Activated T-helper 17 cell treated with anti-CD3 and anti-CD28 coated beads, Interleukin-2, amount 50 U/mL, for 72 hours (primary cell): ENCODE results near the gene SHMT2. TPM values are rescaled to one million over a fixed set of nuclear protein-coding genes. Genes with fewer than 3 reads are reported as not detected.

Experiments
- ATAC-seq: fragments of 150-1000 bp; cut with Tn5 transposase; replicated peaks from 2 replicates; pipeline ENCODE4 v1.10.0; 2021; ENCODE audit warnings: mild to moderate bottlenecking, moderate library complexity
- H3K27ac Mint-ChIP-seq: one replicate; pipeline ENCODE4 v1.8.0; 2022; ENCODE audit warnings: mixed read lengths
- H3K27me3 Mint-ChIP-seq: one replicate; pipeline ENCODE4 v1.8.0; 2022; ENCODE audit warnings: mixed read lengths
- H3K36me3 Mint-ChIP-seq: one replicate; pipeline ENCODE4 v1.8.0; 2022; ENCODE audit warnings: low read depth, mild to moderate bottlenecking, mixed read lengths
- H3K4me1 Mint-ChIP-seq: one replicate; pipeline ENCODE4 v1.8.0; 2022; ENCODE audit warnings: mixed read lengths
- H3K4me3 Mint-ChIP-seq: one replicate; pipeline ENCODE4 v1.8.0; 2022; ENCODE audit warnings: mild to moderate bottlenecking, mixed read lengths
- H3K9me3 Mint-ChIP-seq: one replicate; pipeline ENCODE4 v1.8.0; 2022; ENCODE audit warnings: mixed read lengths
- total RNA-seq, 2 donors: library from RNA; stranded (reverse); gene quantifications; one replicate each; pipeline ENCODE4 v1.2.3, GENCODE V29; 2022

Gene SHMT2
- total RNA-seq, 2 donors from 2014 or later: 232 to 320 TPM

- H3K9me3 Mint-ChIP-seq: no peaks in the 10 kb centered on the region
- ATAC-seq: peak; percentile 59
- H3K27me3 Mint-ChIP-seq: peaks cover 59% of the 10 kb centered on the region
- peak overlapping the region; percentile 50 for H3K4me3 Mint-ChIP-seq
- peaks cover 29% of the 10 kb centered on the region for H3K4me1 Mint-ChIP-seq
- H3K27ac Mint-ChIP-seq: no peak overlapping the region
- H3K36me3 Mint-ChIP-seq: peaks cover 6% of the 10 kb centered on the region
Observed at GRCh38 chr12:57215668-57216013, 13.9 kb upstream of the SHMT2 start.

GRCh38 chr12:57216014-57216911, 13.2 kb upstream of the SHMT2 start, which contains the start of gene NXPH4:
Gene NXPH4 (plus strand): TSS chr12:57216794. CDS start chr12:57216970, 176 bp downstream.
- peaks cover 65% of the 10 kb centered on the region for H3K27me3 Mint-ChIP-seq

DNA sequence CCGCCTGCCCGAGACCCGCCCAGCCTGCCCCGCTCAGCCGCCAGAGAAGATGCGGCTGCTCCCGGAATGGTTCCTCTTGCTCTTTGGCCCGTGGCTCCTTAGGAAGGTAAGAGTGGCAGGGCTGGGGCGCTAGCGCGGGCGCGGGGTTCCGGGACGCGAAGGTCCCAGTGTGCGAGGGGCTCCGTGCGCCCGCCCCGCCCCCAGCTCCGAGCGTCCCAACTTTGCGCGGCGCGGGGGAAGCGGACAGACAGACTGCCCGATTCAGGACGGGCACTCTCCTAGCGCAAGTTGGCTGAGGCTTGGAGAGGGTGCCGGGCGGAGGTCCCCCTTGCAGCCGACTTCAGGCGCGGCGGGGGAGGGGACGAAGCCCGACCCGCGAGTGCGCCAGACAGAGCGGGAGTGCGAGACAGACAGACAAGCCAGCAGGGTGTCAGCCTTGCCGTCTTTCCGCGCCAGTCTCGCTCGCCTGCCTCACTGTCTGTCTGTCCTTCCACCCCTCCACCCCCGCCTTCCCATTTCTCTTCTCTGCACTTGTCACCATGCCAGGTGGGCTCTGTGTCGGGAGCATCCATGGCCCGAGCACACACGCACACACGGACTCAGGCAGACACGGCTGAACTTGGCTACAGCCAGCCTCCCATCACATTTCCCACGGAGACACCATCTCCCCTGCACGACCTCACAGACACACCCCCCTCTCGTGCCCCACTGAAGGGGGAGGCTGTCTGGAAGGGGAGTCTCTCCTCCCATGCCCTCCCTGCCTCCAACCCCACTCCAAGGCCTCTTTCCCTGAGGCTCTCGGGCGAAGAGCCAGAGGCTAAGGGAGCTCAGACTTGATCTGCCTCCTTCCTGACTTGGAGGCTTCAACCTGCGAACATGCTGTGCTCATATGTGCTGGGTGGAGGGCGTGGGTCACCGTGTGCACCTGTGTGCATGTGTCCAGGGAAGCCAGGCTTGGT, 12.3 kb upstream of the SHMT2 start:
- no peaks in the 10 kb centered on the region for H3K9me3 Mint-ChIP-seq
- peaks cover 72% of the 10 kb centered on the region for H3K27me3 Mint-ChIP-seq
- peaks cover 6% of the 10 kb centered on the region for H3K36me3 Mint-ChIP-seq
- H3K4me1 Mint-ChIP-seq: peaks cover 34% of the 10 kb centered on the region
- peak overlapping the region; percentile 82 for H3K4me3 Mint-ChIP-seq
- no peak for ATAC-seq
- H3K27ac Mint-ChIP-seq: peak overlapping the region; percentile 63

More at GRCh38 chr12:57216014-57216911, 13.2 kb upstream of the SHMT2 start, which contains the start of gene NXPH4:
- peak; percentile 22 for ATAC-seq
- peak within 1 kb of the TSS; percentile 63 for H3K27ac Mint-ChIP-seq
- H3K4me3 Mint-ChIP-seq: peak within 1 kb of the TSS; percentile 82
- H3K4me1 Mint-ChIP-seq: peaks cover 34% of the 10 kb centered on the region
- H3K9me3 Mint-ChIP-seq: no peaks in the 10 kb centered on the region
- H3K36me3 Mint-ChIP-seq: peaks cover 6% of the 10 kb centered on the region

DNA sequence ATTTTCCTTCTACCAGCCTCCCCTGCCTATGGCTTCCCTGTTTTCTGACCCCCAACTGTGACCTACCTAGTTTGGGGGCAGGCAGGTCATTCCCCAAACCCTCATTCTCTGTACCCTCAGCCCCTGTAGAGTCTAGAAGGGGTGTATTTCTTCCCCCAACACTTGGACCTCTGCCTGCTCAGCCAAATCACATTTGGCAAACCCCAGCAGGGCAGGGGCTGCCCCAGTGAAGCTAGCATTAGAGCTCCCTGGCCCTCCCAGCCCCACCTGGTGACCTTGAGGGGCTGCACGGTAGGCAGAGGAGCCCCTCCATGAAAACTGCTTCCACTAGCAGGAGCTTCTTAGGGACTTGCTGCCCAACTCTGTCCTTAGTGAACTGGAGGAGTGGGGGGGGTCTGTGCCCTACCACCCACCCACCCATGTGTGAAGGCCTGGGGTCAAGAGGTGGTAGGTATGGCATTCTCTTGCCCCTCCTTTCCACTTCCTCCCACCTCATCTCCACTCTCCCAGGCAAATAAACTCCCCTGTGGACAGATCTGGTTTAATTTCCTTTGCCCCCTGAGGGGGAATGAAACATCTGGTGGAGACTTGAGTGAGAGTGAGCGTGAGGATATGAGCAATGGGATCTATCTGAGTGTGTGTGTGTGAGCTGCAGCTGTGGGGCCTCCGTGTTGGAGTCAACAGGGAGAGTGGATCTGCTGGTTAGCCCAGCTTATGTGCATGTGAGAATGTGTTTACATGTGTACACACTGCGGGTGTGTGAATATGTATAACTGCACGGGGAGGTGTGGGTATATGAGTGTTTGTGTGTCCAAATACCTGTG, 11.3 kb upstream of the SHMT2 start:
- ATAC-seq: no peak
- Mint-ChIP-seq H3K27me3 (peaks cover 83% of the 10 kb centered on the region), H3K36me3 (peaks cover 6% of the 10 kb centered on the region), H3K9me3 (no peaks in the 10 kb centered on the region), H3K4me1 (peaks cover 33% of the 10 kb centered on the region), H3K27ac (no peak overlapping the region), H3K4me3 (peak overlapping the region; percentile 82)

DNA sequence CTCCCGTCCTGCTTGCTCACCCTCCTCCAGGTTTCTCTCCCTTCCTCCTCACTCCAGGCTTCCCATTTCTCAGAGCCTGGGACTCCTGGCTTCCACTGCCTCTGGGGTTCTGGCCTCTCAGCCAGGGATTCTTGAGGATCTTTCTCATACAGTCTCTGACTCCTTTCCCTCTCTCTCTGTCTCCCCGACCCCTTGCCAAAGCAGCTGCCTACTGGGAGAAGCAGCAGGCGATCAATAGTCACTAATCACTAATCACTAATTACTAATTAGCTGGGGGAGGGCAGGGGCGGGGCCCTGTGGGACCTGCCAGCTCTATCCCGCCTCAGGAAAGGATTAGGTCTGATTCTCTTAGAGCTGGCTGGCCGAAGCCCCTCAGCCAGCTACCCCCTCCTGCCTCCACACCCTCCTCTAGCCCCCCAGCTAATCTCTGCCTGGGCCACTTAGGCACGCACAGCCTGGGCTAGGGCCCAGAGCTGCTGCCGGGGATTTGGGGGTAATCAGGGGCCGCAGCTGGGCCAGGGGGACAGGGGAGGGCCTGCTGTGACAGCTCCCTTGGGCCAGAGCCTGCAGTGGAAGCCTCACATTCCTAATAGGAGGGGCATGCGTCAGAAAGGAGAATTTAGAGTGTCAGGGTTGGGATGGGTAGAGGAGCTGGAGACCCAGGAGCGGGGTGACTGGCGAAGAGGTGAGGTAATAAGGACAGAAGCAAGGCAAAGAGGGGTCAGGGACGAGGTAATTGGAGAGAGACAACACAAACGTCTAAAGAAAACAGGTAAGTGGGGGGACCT, 10.1 kb upstream of the SHMT2 start:
- Mint-ChIP-seq H3K4me1 (peaks cover 23% of the 10 kb centered on the region), H3K27me3 (peaks cover 79% of the 10 kb centered on the region), H3K27ac (no peak overlapping the region), H3K36me3 (peaks cover 6% of the 10 kb centered on the region), H3K4me3 (no peak overlapping the region), H3K9me3 (no peaks in the 10 kb centered on the region)
- no peak for ATAC-seq

GRCh38 chr12:57219993-57220754, 9.3 kb upstream of the SHMT2 start:
- peaks cover 6% of the 10 kb centered on the region for H3K36me3 Mint-ChIP-seq
- no peak overlapping the region for H3K27ac Mint-ChIP-seq

DNA sequence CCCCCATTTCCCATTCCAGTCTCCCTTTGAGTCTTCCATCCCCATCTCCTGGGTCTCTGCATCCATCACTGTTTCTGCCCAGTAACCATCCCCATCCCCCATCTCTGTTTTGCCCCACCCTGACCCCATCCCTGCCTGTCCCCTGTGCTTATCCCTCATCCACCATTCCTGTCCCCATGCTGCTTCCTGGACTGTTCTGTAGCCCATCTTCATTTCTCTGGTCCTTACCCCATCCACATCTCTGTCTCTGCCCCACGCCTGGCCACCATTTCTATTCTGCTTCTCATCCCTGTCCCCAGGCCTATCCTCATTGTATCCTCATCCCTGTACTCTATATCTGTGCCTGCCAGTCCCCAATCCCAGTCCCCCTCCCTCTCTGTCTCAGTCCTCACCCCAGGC, 8.7 kb upstream of the SHMT2 start:
- H3K4me1 Mint-ChIP-seq: peaks cover 17% of the 10 kb centered on the region
- H3K27ac Mint-ChIP-seq: no peak overlapping the region
- H3K36me3 Mint-ChIP-seq: peaks cover 6% of the 10 kb centered on the region
- no peak for ATAC-seq
- H3K9me3 Mint-ChIP-seq: no peaks in the 10 kb centered on the region
- no peak overlapping the region for H3K4me3 Mint-ChIP-seq
- peaks cover 70% of the 10 kb centered on the region for H3K27me3 Mint-ChIP-seq

More at GRCh38 chr12:57219993-57220754, 9.3 kb upstream of the SHMT2 start:
- no peaks in the 10 kb centered on the region for H3K9me3 Mint-ChIP-seq
- H3K4me1 Mint-ChIP-seq: peaks cover 23% of the 10 kb centered on the region
- H3K27me3 Mint-ChIP-seq: peaks cover 71% of the 10 kb centered on the region
- no peak overlapping the region for H3K4me3 Mint-ChIP-seq
- no peak for ATAC-seq

DNA sequence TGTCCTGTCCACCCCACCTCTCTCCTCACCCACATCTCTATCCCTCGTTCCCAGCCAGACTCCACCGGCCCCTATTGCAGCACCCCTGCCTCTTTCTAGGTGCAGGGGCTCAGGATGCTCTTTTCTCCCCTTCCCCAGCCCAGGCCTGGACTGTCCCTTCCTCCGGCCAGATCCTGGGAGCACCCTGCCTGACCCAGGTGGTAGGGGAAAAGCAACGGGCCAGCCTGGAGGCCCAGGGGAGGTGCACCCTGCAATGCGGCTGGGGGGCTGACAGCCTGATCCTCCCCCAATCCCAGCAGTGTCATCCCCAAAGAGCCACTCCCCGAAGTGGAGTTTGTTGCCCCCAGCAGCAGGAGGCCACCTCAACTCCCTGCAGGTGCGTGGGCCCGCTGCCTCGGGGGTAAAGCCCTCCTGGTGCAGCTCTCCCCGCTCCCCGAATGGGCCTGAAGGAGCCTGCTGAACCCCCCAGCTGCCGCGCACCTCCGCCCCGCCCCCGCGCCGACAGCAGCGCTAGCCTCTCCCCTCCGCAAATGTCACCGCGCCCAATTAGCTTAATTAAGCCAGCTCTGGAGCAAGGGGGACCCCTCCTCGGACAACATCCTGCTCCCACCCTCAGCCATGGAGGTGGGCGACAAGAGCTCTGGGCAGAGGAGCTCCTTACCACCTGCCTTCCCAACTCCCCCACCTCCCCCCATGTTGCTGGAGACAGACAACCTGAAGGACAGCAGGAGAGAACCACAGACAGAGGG, 8.2 kb upstream of the SHMT2 start:
- Mint-ChIP-seq H3K27me3 (peaks cover 73% of the 10 kb centered on the region), H3K4me3 (no peak overlapping the region), H3K9me3 (no peaks in the 10 kb centered on the region), H3K27ac (no peak overlapping the region), H3K4me1 (peaks cover 17% of the 10 kb centered on the region), H3K36me3 (peaks cover 6% of the 10 kb centered on the region)
- ATAC-seq: no peak

GRCh38 chr12:57222286-57223190, 7.0 kb upstream of the SHMT2 start:
- Mint-ChIP-seq H3K4me1 (peaks cover 16% of the 10 kb centered on the region), H3K36me3 (peaks cover 2% of the 10 kb centered on the region), H3K27ac (no peak overlapping the region), H3K4me3 (no peak overlapping the region), H3K9me3 (no peaks in the 10 kb centered on the region), H3K27me3 (peaks cover 73% of the 10 kb centered on the region)
- ATAC-seq: no peak

- Mint-ChIP-seq H3K36me3 (no peaks in the 10 kb centered on the region), H3K27me3 (peaks cover 66% of the 10 kb centered on the region), H3K9me3 (no peaks in the 10 kb centered on the region), H3K27ac (no peak overlapping the region), H3K4me3 (no peak overlapping the region), H3K4me1 (peaks cover 14% of the 10 kb centered on the region)
- ATAC-seq: peak; percentile 35
Observed at GRCh38 chr12:57223191-57224165, 6.0 kb upstream of the SHMT2 start.
